ENCODE measurements around the gene SSTR3.

DNA sequence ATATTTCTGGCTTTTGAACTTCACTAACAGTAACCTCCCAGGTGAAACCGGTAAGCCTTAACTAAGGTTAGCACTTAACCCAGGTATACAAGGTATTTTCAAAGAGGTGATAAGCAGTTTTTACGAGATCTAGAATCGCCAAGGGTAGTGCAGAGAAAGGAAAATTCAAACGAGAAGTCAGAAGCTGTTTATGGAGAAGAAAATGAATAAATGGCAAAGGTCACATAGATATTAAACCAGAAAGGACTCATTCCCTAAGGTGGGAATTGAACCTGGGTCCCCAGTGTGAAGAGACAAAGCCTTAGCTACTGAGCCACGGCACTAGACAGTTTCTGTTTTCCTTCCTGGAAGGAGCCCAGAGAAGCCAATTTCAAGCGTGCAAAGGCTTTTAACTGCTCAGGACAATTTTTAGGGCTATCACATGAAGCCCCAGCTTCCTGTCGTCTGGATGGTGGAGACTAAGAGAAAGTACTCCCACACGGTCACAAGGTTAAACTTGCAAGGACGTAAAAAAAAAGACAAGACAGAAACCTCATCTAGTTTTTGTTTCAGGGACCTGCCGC lies 18.6 kb downstream of the SSTR3 start:
- TF ChIP-seq, protein P1, sequence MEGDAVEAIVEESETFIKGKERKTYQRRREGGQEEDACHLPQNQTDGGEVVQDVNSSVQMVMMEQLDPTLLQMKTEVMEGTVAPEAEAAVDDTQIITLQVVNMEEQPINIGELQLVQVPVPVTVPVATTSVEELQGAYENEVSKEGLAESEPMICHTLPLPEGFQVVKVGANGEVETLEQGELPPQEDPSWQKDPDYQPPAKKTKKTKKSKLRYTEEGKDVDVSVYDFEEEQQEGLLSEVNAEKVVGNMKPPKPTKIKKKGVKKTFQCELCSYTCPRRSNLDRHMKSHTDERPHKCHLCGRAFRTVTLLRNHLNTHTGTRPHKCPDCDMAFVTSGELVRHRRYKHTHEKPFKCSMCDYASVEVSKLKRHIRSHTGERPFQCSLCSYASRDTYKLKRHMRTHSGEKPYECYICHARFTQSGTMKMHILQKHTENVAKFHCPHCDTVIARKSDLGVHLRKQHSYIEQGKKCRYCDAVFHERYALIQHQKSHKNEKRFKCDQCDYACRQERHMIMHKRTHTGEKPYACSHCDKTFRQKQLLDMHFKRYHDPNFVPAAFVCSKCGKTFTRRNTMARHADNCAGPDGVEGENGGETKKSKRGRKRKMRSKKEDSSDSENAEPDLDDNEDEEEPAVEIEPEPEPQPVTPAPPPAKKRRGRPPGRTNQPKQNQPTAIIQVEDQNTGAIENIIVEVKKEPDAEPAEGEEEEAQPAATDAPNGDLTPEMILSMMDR (IDR thresholded peaks at IDR 0.05; ENCODE audit: insufficient read depth, low read length, poor library complexity, severe bottlenecking), result no peak
- TF ChIP-seq EZH2phosphoT487 (conservative IDR thresholded peaks at IDR 0.05; ENCODE audit: low read length), result no peak
